ENCODE data around the gene PPP1R13B.

PPP1R13B gene

GRCh38 chr14:103739793-103740501 lies 107.4 kb downstream of the PPP1R13B start:
- DNase-seq: no peak

GRCh38 chr14:103739466-103739792 lies 107.9 kb downstream of the PPP1R13B start:
- DNase-seq: no peak

- DNase-seq: no peak
Observed at GRCh38 chr14:103738701-103739451, 108.5 kb downstream of the PPP1R13B start.

GRCh38 chr14:103738166-103738565 lies 109.2 kb downstream of the PPP1R13B start:
- no peak for DNase-seq

DNA sequence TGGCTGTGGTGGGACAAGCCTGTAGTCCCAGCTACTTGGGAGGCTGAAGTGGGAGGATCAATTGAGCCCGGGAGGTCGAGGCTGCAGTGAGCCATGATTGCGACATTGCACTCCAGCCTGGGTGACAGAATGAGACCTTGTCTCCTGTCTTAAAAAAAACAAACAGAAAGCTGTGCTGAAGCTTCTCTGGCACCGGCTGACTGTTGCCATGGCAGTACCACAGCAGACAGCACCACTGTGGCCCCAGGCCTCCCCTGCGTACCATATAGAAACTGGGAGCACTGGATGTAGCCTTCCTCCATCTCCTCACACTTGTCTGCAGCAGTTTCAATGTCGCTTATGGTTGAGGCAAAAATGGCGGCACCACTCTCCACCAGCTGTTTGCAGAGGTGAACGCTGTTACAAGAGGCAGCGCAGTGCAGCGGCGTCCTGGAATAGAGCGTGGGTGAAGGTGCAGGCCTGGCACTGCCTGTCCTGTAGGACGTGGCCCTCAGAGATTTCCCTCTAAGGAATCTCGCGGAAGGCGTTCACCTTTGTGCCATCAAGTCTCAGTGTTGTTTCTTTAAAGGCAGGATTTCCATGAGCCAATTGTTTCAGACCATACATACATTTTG lies 109.8 kb downstream of the PPP1R13B start:
- no peak for DNase-seq

DNA sequence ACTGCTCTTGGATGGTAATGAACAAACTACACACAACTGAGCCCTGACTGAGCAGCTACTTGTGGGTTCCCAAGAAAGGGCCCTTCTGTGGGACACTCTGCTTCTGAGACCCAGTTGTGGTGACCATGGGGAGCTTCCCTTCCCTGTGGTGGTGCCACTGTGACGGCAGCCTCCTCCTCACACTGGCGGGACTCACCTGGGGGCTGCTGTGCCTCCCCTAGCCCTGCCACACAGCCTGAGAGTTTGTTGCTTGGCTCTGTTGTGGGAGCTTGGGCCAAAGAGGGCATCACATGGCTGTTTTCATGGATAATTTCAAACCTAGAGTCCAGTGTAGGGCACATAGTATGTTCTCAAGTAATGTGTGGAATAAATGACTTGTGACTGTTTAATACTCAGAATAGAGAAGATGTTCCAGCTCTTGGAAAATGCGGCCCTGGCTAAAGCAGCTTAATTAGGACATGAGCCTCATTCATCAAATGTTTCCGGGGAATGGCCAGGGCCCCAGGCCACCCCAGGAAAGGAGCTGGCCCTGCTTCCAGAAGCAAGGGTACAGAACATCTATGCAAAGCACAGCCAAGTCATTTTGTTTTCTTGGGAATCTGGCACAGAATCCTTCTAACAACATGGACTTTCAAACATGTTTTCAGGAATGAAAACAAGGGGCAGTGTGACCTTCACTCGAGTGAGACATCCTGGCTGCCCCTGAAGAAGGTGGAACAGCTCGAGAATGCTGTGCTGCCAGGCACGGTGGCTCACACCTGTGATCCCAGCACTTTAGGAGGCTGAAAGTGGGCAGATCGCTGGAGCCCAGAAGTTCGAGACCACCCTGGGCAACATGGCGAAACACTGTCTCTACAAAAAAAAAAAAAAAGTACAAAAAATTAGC lies 110.6 kb downstream of the PPP1R13B start:
- DNase-seq: no peak

GRCh38 chr14:103735815-103736545 lies 111.4 kb downstream of the PPP1R13B start:
- no peak for DNase-seq

GRCh38 chr14:103735439-103735814 lies 111.9 kb downstream of the PPP1R13B start:
- no peak for DNase-seq

DNA sequence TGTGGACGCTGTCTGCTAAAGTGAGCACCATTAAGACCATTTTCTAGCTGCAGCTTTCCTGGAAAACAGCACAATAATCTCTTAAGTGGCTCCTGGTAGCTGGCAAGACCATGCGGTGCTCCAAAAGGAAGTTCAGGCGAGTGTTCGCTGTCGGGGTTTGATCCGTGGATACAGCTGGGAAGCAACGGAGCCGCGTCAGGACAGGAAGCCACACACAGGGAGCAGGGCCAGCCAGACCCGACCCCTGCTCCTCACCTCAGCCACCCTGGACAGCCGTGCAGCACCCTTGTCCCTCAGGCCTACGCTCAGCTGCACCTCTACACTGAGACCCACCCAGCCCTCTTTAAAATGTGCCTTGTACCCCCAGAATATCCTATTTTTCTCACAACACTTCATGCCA lies 112.4 kb downstream of the PPP1R13B start:
- DNase-seq: no peak

- DNase-seq: no peak
Observed at GRCh38 chr14:103734081-103734888, 113.1 kb downstream of the PPP1R13B start.

DNA sequence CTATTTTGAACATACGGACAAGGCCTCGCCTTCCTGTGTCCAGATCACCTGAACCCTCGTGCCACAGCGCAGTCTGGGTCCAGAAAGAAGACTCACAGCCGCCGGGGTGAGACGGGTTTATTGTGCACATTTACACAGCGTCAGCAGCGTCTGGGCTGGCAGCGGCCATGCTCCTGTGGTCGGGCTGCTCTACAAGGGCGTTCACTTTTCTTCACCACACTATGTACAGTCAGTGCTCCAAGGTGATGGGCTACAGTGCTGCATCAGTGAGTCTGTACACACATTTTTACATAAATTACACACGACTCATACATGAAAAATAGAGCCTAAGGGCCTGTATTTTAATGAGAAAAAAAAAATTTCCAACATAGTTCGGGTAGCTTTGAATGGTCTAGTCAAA lies 113.7 kb downstream of the PPP1R13B start:
- no peak for DNase-seq

- DNase-seq: no peak
Observed at GRCh38 chr14:103732868-103733620, 114.3 kb downstream of the PPP1R13B start.

DNA sequence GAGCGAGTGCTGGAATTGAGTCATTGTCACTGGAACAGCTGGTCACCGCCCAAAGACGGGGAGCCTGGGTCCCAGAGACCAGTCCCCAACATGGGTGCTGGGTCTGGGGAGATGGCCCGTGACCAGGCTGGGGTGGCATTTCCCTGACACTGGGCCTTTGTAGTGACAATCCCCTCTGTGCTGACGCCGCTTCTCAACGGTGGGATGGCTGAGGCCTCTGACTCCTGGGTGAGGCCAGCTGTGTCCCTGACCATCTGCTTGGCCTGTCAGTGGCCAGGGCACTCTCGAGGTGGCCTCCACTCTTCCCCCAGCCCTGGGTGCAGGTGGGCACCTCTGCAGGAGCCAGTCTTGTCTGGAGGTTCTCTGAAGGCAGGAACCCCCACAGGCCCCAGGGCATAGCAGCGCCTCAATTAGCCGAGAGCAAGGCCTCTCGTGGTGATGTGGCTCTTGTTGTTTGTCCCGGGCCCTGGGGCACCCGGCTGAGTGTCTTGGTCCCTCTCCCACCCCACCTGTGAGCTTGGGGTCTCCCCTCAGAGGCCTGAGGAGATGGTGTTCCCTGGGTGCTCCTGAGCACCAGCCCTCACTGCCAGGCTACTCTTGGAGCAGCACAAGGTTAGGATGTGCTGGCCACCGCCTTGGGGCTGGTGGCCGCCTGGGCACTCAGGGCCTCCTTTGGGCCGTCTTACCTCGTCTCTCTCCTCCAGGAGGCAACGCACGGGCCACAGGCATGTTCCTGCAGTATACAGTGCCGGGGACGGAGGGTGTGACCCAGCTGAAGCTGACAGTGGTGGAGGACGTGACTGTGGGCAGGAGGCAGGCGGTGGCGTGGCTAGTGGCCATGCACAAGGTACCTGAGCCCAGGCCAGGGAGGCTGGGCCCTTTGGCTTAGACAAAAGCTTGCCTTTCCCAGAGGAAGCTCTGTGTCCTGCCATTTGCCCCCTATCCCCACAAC lies 115.2 kb downstream of the PPP1R13B start:
- DNase-seq: no peak

DNA sequence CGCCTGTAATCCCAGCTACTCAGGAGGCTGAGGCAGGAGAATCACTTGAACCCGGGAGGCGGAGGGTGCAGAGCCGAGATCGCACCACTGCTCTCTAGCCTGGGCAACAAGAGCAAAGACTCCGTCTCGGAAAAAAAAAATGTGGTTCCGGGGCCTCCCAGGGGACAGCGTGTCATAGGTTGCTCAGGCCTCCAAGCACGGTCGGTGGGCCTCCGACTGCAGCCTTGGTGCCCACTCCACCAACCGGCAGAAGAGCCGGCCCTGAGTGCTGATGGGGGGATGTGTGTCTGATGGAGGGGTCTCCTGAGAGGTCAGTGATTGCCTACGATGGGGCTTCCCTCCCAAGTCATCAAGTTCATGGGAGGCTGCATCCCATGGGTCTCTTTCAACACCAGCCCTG lies 115.9 kb downstream of the PPP1R13B start:
- DNase-seq: no peak

- DNase-seq: no peak
Observed at GRCh38 chr14:103730490-103731035, 116.8 kb downstream of the PPP1R13B start.

- DNase-seq: no peak
Observed at GRCh38 chr14:103729496-103730448, 117.6 kb downstream of the PPP1R13B start.

DNA sequence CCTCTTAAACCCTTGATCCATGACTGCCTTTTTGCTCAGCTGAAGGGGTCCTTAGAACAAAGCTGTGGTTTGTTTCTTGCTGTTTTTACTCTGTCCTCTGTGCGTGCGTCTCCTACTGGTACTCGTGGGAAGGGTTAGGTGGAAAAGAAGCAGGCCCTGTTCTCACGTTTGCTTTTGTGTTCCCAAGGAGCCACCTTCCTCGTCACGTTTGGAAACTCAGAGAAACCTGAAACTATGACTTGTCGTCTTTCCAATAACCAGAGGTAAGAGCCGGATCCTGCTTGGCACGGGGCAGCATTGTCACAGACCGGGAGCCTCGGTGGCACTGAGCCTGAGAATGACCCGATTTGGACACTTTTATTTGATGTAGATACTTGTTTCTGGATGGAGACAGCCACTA lies 118.7 kb downstream of the PPP1R13B start:
- no peak for DNase-seq

- no peak for DNase-seq
Observed at GRCh38 chr14:103728141-103728540, 119.2 kb downstream of the PPP1R13B start.

Data from NCI-H1930 (cell line).